HG03175 (cell line): Measurements from ENCODE around the gene SSR4.
"Not testable (repeated sequence)": the region's sequence is repeated elsewhere in the genome, so short reads cannot be mapped to it uniquely, and the experiment has no call there.

Experiments used
- ATAC-seq: cut with Tn5 transposase; IDR thresholded peaks from one replicate; pipeline ENCODE4 v1.9.1; 2021; ENCODE audit warnings: mild to moderate bottlenecking, moderate library complexity; ENCODE audit not compliant: unreplicated experiment

Gene SSR4

GRCh38 chrX:153794018-153794896 is at the start of gene SSR4, which contains the start of gene IDH3G:
TSS of gene SSR4 (plus strand) at chrX:153794668. CDS start at chrX:153794688, 20 bp downstream.
TSS of gene IDH3G (minus strand) at chrX:153794375. CDS start at chrX:153794326, 49 bp downstream.
- ATAC-seq, result peak; percentile 91

GRCh38 chrX:153745067-153745433 is 49.4 kb upstream of the SSR4 start:
- ATAC-seq, result not testable (repeated sequence)

GRCh38 chrX:153746359-153746758 is 48.1 kb upstream of the SSR4 start:
- no peak for ATAC-seq

GRCh38 chrX:153746991-153747390 is 47.5 kb upstream of the SSR4 start:
- ATAC-seq, result not testable (repeated sequence)

- ATAC-seq, result not testable (repeated sequence)
These were observed 45.5 kb upstream of the SSR4 start for GRCh38 chrX:153749017-153749416.

GRCh38 chrX:153750127-153750774 is 44.2 kb upstream of the SSR4 start:
- no peak for ATAC-seq

GRCh38 chrX:153755136-153755535 is 39.3 kb upstream of the SSR4 start:
- ATAC-seq, result no peak

- no peak for ATAC-seq
These were observed 32.6 kb upstream of the SSR4 start for GRCh38 chrX:153761863-153762262.

GRCh38 chrX:153762626-153763173 is 31.8 kb upstream of the SSR4 start:
- no peak for ATAC-seq

GRCh38 chrX:153763298-153763932 is 31.1 kb upstream of the SSR4 start:
- no peak for ATAC-seq

GRCh38 chrX:153763989-153764755 is 30.3 kb upstream of the SSR4 start, which contains the start of gene PLXNB3:
TSS of gene PLXNB3 (plus strand) at chrX:153764249. CDS start at chrX:153765536, 1,287 bp downstream.
- ATAC-seq, result no peak

- no peak for ATAC-seq
These were observed 29.7 kb upstream of the SSR4 start for GRCh38 chrX:153764786-153765137.

GRCh38 chrX:153765138-153766079 is 29.1 kb upstream of the SSR4 start:
- no peak for ATAC-seq

- ATAC-seq, result no peak
These were observed 28.2 kb upstream of the SSR4 start for GRCh38 chrX:153766098-153766817.

- ATAC-seq, result no peak
These were observed 27.4 kb upstream of the SSR4 start for GRCh38 chrX:153766871-153767673.

GRCh38 chrX:153767674-153768055 is 26.8 kb upstream of the SSR4 start:
- no peak for ATAC-seq

GRCh38 chrX:153768311-153769157 is 25.9 kb upstream of the SSR4 start:
- no peak for ATAC-seq
